HT-29 (cell line): Measurements from ENCODE around the gene HOXC13. TPM values are rescaled to one million over a fixed set of nuclear protein-coding genes. Genes with fewer than 3 reads are reported as not detected.

ENCODE experiments used
- DNase-seq: peaks from one replicate; pipeline ENCODE4 v3.0.0-alpha.2; 2015; ENCODE audit warnings: low spot score
- total RNA-seq: library from RNA; depleted of rRNA; stranded (reverse); fragments of >200 nt; shearing (Covaris generic); gene quantifications from 2 replicates; pipeline ENCODE4 v1.2.3, GENCODE V29; 2014

HOXC13 gene
- total RNA-seq, 1 experiment from 2014 or later, result 1.3 TPM

GRCh38 chr12:53939141-53940108 is 794 bp downstream of the HOXC13 start:
- no peak for DNase-seq

- DNase-seq, result no peak
These were observed 1.9 kb downstream of the HOXC13 start for GRCh38 chr12:53940443-53941014.

- DNase-seq, result no peak
These were observed 2.6 kb downstream of the HOXC13 start for GRCh38 chr12:53941187-53941586.

GRCh38 chr12:53941750-53942149 is 3.1 kb downstream of the HOXC13 start:
- DNase-seq, result no peak

DNA sequence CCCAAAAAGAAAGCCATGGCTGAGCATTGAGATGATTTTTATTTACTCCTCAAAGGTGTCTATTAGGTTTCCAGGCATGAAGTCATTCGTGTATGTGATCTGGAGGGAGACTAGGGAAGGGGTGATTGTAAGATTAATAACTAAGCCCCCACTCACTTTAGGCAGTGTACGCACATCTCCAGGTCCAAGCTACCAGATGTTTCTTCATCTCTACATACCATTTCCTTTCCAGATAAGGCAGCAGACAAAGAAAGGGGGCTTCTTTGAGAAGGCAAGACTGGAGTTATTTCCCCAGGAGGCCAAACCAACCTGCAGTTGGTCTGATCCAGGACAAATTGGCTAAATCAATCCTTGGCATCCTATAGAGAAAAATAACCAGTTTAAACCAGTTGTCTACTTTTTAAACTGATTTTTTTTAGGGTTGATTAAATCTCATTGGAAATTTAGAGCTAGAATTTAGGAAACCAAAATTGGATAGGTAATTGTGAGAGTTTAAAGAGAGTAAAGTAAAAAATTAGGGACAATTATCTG is 3.9 kb downstream of the HOXC13 start:
- DNase-seq, result no peak

DNA sequence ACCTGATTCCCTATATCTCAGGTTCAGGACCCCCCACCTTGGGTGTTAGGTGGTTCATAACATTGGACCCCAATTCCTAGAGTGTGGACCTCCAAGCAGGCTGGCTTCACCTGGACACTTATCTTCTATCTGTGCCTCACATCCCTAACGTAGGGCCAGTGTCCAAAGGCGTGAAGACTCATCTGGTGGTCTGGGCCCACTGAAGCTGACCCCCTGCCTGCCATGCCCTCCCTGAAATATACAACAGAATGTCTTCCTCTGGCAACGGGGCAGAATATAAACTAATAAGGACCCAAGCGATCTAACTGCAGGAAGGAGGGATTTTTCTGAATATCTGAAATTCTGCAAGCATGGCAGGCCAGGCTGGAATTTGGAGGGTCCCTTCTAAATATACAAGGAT is 5.6 kb downstream of the HOXC13 start:
- no peak for DNase-seq

- no peak for DNase-seq
These were observed 6.5 kb downstream of the HOXC13 start for GRCh38 chr12:53944907-53945847.

- no peak for DNase-seq
These were observed 9.1 kb downstream of the HOXC13 start for GRCh38 chr12:53947743-53948142.

- DNase-seq, result peak; percentile 25
These were observed 10.3 kb downstream of the HOXC13 start for GRCh38 chr12:53948650-53949593.

DNA sequence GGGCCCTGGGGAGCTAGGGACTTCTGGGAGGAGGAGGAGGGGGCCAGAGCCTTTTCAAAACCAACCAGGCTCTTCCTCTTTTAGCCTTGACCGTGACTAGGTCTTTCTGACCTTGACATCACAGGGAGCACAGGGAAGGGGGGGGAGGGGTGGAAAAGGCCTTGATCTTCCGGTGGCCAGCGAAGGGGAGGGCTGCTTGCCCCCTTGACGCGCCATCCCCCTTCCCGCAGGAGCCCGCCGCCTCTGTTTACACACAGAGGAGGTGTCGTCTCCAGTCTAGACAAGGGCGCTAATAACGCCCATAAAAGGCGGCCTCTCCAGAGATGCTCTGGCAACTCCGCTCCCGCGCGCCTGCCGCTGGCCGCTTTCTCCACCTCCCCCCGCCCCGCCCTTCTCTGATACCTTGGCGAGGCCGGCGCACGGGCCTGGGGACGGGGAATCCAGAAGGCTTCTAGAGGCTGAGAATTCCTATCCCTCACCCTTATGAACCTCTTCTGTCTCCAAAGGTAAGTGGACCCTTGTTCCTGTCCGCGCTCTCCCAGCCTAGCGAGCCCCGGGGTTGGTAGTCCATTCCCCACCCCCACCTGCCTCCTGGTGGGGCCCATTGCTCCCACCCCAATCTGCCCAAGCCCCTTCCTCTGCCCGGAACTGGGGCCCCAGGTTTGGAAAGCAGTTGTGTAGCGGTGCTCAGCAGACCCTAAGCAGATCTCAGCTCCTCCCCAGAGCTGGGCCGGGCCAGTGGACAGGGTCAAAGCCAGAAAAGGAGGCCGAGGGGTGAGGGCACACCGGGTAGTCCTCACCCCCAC is 11.2 kb downstream of the HOXC13 start:
- peak; percentile 31 for DNase-seq

DNA sequence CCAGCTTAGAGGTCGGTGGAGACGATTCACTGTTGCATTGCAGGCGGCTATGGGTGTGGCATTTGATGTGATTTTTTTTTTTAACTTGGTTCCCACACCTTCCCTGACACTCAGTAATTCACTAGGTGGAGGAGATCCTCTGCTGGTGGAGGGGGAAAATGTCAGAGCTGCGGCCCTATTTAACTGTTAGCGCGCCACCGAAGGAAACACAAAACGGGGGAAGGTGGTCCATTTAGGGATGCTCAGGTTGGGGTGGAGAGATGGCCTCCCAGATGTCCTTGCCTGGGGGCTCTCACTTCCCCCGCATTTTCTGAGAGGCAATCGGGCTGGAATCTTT is 11.8 kb downstream of the HOXC13 start:
- no peak for DNase-seq

DNA sequence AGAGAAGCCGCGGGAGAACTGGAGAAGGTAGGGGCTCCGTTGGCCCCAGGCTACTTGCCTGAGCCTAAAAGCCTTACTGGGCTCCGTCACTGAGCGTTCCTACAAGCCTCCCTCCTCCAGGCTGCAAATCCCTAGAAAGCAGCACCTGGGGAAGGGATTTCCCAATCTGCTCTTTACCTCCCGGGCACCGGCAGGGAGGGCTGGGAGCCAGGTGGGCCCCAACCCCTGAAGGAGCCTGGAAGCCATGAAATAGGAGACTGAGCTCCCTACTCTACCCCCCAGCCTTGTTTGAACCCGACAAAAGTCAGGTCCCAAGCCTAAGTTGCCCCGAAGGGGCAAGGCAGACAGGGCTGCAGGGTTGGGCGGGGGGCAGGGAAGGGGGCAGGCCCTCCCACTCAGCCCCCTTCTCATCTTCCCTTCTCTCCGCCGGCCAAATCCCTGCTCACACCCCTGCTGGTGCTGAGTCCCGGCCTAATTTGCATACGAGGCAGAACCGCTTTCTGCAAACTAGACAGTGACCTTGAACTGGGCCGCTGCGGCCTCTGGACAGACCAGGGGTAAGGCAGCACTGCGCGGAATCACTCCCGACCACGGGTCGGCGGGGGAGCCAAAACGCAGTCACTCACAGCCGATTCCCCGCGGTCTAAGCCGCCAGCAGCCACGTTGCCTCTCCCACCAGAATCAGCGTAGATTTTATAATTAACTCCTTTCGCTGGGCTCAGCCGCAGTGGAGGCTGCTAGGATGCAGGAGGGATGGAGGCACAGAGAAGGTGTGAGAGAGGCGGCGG is 12.4 kb downstream of the HOXC13 start:
- DNase-seq, result no peak

DNA sequence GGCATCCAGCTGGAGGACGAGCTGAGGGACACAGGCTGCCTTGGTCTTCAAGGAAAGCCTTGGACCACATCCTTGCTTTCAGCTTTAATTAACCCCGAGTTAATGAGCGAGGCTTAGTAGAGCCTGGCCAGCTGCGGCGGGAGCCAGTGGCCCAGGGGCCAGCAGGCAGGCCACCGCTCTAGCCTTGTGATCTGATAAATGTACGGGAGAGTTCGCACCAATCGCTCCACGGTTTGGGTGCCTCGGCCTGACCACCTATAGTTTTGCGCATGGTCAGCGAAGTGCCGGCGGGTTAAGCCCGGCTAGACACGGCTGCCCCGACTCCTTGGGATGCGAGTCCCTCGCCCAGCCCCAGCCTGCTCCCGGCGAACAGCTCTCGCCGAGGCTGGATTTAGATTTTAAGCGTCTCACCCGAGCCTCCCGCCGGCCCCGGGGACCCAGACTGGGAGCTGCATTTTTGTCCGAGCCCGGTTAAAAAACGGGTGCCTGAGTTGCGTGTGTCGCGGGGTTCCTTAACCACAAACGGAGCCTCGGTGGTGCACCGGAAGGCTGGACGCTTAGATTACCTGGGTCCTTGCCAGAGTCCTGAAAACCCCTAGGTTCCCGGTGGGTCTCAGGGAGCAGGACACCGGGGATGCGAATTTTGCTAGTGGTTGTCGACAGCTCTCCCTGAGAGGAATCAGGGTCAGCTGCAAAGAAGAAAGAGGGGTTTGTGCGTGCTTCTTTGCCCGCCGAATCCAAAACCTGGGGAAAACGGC is 13.1 kb downstream of the HOXC13 start:
- DNase-seq, result no peak

DNA sequence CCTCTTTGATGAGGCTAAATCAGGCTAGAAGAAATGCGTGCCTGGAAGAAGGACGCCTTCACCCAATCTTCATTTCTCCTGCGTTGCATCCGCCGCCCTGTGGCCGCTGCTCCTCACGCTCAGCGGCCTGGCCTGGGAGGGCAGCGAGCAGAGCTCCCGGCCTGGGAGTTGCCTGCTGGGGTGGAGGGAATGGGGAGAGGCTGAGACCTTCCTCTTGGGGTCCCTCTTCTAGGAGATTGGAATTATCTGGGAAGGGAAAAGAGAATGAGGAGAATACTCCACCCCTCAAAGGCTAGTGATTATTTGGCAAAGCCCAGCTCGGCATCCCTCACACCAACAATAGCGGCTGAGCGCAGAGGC is 13.7 kb downstream of the HOXC13 start:
- no peak for DNase-seq

DNA sequence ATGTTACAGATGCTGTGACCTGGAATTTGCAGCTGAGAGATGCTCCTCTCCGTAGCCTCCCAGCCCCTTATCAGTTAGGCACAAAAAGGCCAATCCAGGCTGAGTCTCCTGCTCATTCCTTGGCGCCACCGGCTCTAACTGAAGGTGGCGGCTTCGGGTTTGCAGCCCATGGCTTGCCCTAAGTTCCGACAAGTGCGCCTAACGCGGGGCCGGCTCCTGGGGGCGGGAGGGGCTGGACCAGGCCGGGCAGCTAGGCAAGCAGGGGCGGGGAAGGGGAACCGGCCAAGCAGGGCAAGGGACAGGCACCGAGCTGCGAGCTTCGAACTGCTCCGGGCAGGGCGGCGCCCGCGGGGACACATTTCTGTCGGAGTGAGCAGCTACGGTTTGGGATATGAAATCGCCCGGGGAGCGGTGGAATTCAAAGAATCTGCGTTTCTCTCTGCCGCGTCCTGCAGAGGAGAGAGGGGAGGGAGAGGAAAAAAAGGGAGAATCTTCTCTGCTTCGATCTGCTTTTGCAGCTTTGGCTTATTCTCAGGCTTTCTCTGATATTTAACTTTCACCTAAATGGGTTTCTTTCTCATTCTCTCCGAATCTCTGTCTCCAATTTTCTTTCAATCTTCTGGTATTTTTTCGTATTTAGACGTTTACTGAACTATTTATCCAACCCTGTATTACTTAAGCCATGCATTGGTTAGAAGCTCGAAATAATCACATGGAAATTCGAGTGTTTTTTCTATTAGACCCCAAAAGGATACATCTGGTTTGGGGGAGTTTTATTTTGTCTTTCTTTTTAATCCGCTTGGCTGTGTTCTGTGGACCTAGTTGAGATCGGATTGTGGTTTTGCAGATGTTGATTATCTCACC is 14.5 kb downstream of the HOXC13 start:
- peak; percentile 43 for DNase-seq

DNA sequence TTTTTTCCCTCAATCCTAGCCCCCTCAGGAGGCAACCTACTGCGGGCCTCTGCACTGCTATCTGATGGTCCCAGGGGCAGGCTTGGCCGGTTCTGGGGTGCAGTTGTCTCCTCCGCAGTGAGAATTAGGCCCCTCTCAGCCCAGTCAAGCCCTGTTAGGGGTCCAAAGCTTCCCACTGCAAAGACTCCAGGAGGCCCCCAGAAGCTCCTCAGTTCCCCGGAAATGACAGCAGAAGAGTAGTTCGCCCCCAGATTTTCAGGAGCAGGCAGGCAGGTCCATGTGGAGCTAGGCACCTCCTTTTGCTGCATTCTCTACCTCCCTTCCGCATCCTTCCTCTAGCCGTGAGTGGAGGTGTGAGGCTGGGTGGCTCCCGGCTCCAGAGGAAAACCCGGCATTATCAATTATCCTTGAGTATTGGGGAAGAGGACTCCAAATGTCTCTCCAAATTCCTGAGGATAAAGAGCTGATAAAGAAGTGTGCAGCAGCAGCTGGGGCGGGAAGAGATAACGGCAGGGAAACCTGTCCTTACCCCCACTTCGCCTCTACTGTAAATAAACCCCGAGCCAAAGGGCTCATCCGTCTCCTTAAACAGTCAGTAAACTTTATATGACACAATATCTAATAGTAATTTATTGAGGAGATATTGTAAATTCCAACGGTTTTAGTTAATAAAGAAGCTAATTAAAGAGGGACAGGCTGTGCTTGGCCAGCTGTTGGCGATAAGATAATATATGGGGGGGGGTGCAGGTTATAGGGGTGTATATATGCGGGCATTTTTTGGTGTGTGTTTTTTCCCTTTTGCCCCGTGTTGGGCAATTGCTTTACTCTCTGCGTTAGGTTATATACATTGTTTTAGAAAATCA is 15.4 kb downstream of the HOXC13 start:
- DNase-seq, result no peak
